ENCODE results near the gene CLIC1.

The CLIC1 gene

GRCh38 chr6:31701666-31702404 lies 34.5 kb downstream of the CLIC1 start:
- DNase-seq (ENCODE audit: insufficient read length, low spot score): no peak
- no peak for FAIRE-seq
- no peak for TF ChIP-seq POLR2A (IDR thresholded peaks at IDR 0.05; ENCODE audit: low read depth, low read length)

GRCh38 chr6:31700740-31701401 lies 35.5 kb downstream of the CLIC1 start:
- DNase-seq (ENCODE audit: insufficient read length, low spot score) (no peak), FAIRE-seq (no peak)

GRCh38 chr6:31697555-31697954 lies 38.8 kb downstream of the CLIC1 start:
- no peak for TF ChIP-seq POLR2A (IDR thresholded peaks at IDR 0.05; ENCODE audit: low read depth, low read length)
- FAIRE-seq (no peak), DNase-seq (ENCODE audit: insufficient read length, low spot score) (no peak)

More at GRCh38 chr6:31700740-31701401, 35.5 kb downstream of the CLIC1 start:
- TF ChIP-seq POLR2A (IDR thresholded peaks at IDR 0.05; ENCODE audit: low read depth, low read length): no peak

GRCh38 chr6:31693535-31693934 lies 42.8 kb downstream of the CLIC1 start:
- FAIRE-seq (no peak), DNase-seq (ENCODE audit: insufficient read length, low spot score) (no peak)
- no peak for TF ChIP-seq POLR2A (IDR thresholded peaks at IDR 0.05; ENCODE audit: low read depth, low read length)

- no peak for FAIRE-seq
Measured at GRCh38 chr6:31692886-31693285, 43.4 kb downstream of the CLIC1 start.

GRCh38 chr6:31692353-31692752 lies 44.0 kb downstream of the CLIC1 start:
- no peak for TF ChIP-seq POLR2A (IDR thresholded peaks at IDR 0.05; ENCODE audit: low read depth, low read length)
- DNase-seq (ENCODE audit: insufficient read length, low spot score) (no peak), FAIRE-seq (no peak)

More at GRCh38 chr6:31692886-31693285, 43.4 kb downstream of the CLIC1 start:
- DNase-seq (ENCODE audit: insufficient read length, low spot score): no peak
- no peak for TF ChIP-seq POLR2A (IDR thresholded peaks at IDR 0.05; ENCODE audit: low read depth, low read length)

- FAIRE-seq: no peak
- DNase-seq (ENCODE audit: insufficient read length, low spot score): no peak
- TF ChIP-seq POLR2A (IDR thresholded peaks at IDR 0.05; ENCODE audit: low read depth, low read length): no peak
Measured at GRCh38 chr6:31691564-31692108, 44.7 kb downstream of the CLIC1 start.

- DNase-seq (ENCODE audit: insufficient read length, low spot score) (no peak), FAIRE-seq (no peak)
- TF ChIP-seq POLR2A (IDR thresholded peaks at IDR 0.05; ENCODE audit: low read depth, low read length): no peak
Measured at GRCh38 chr6:31691078-31691463, 45.3 kb downstream of the CLIC1 start.

- no peak for DNase-seq (ENCODE audit: insufficient read length, low spot score)
- no peak for FAIRE-seq
- TF ChIP-seq POLR2A (IDR thresholded peaks at IDR 0.05; ENCODE audit: low read depth, low read length): no peak
Measured at GRCh38 chr6:31690231-31691077, 45.9 kb downstream of the CLIC1 start.

GRCh38 chr6:31689249-31690110 lies 46.9 kb downstream of the CLIC1 start:
- FAIRE-seq (no peak), DNase-seq (ENCODE audit: insufficient read length, low spot score) (no peak)
- no peak for TF ChIP-seq POLR2A (IDR thresholded peaks at IDR 0.05; ENCODE audit: low read depth, low read length)

- DNase-seq (ENCODE audit: insufficient read length, low spot score): no peak
- no peak for TF ChIP-seq POLR2A (IDR thresholded peaks at IDR 0.05; ENCODE audit: low read depth, low read length)
- no peak for FAIRE-seq
Measured at GRCh38 chr6:31687860-31688693, 48.3 kb downstream of the CLIC1 start.

- no peak for TF ChIP-seq POLR2A (IDR thresholded peaks at IDR 0.05; ENCODE audit: low read depth, low read length)
- DNase-seq (ENCODE audit: insufficient read length, low spot score) (no peak), FAIRE-seq (no peak)
Measured at GRCh38 chr6:31687321-31687720, 49.0 kb downstream of the CLIC1 start.

Data from H54 (cell line).